Adrenal gland (tissue), 5 donors: ENCODE measurements around the gene SEC16A.

Experiments used
- CTCF ChIP-seq, 6 experiments: fragments of 450-650 bp in 4 of 6; fragments of 200-600 bp in 2 of 6; sonication (generic) in 1 of 6; IDR thresholded peaks; 1 replicate in 5 of 6; 2 replicates in 1 of 6; pipeline versions ENCODE4 v1.5.1 to v1.8.0; 2016 to 2021; ENCODE audit warnings: antibody characterized with exemption in 6 of 6, mild to moderate bottlenecking in 2 of 6, moderate library complexity in 1 of 6
- POLR2A ChIP-seq, 2 donors: fragments of 450-650 bp; IDR thresholded peaks; one replicate each; pipeline ENCODE4 v1.6.1; 2017; ENCODE audit warnings: antibody characterized with exemption in 2 of 2, mild to moderate bottlenecking in 2 of 2, moderate library complexity in 1 of 2
- donor health status: DM: no; HTN: no; CAD: no.

GRCh38 chr9:136459425-136459824 lies 23.4 kb downstream of the SEC16A start:
- TF ChIP-seq CTCF (IDR thresholded peaks at IDR 0.05) = no peak
- TF ChIP-seq POLR2A (IDR thresholded peaks at IDR 0.05) = no peak
